Measurements from ENCODE around the gene NPC1. TPM values are rescaled to one million over a fixed set of nuclear protein-coding genes. Genes with fewer than 3 reads are reported as not detected.
A peak's percentile ranks its signal among the peaks of the same experiment; 100 is the strongest.

Gene NPC1
- total RNA-seq, 4 donors from 2014 or later = 35.7 to 99.4 (median 46.2) TPM

GRCh38 chr18:23524213-23524707 lies 62.0 kb downstream of the NPC1 start:
- no peaks in the 10 kb centered on the region for H3K27me3 ChIP-seq
- TF ChIP-seq POLR2A (IDR thresholded peaks at IDR 0.05) (no peak), CTCF (IDR thresholded peaks at IDR 0.05 in 4 of 5, conservative IDR thresholded peaks at IDR 0.05 in 1 of 5) (no peak)
- no peak for ATAC-seq
- DNase-seq = no peak
- intact Hi-C loops (cut with DNase I; ENCODE audit: low total_unique reads) = no loop called here
- in situ Hi-C loops (cut with MboI; ENCODE audit: low sequenced_read_pairs in 4 of 4) = loop anchor here in 1 of 4 donors (25.0 kb wide), 1 partner anchor 288 kb away; no protein-coding TSS in a partner anchor
- H3K27ac ChIP-seq = no peak overlapping the region
- H3K4me3 ChIP-seq = no peak overlapping the region
- peaks cover 4 to 89% of the 10 kb centered on the region in 2 donors for H3K36me3 ChIP-seq
- peaks cover 0 to 7% of the 10 kb centered on the region in 2 donors for H3K4me1 ChIP-seq
- no peaks in the 10 kb centered on the region for H3K9me3 ChIP-seq

- Histone ChIP-seq H3K36me3 (peaks cover 6 to 90% of the 10 kb centered on the region in 2 donors), H3K4me1 (peaks cover 0 to 4% of the 10 kb centered on the region in 2 donors), H3K27me3 (no peaks in the 10 kb centered on the region), H3K27ac (no peak overlapping the region), H3K4me3 (no peak overlapping the region), H3K9me3 (no peaks in the 10 kb centered on the region)
- in situ Hi-C loops (cut with MboI; ENCODE audit: low sequenced_read_pairs in 4 of 4) = loop anchor here in 1 of 4 donors (25.0 kb wide), 1 partner anchor 289 kb away; no protein-coding TSS in a partner anchor
- DNase-seq (no peak), ATAC-seq (peak in 1 of 2 donors; percentile 23)
- intact Hi-C loops (cut with DNase I; ENCODE audit: low total_unique reads) = no loop called here
- TF ChIP-seq CTCF (IDR thresholded peaks at IDR 0.05 in 4 of 5, conservative IDR thresholded peaks at IDR 0.05 in 1 of 5) (no peak), POLR2A (IDR thresholded peaks at IDR 0.05) (no peak)
Observed at GRCh38 chr18:23523429-23524212, 62.7 kb downstream of the NPC1 start.

- Histone ChIP-seq H3K4me1 (no peaks in the 10 kb centered on the region), H3K36me3 (peaks cover 8 to 90% of the 10 kb centered on the region in 2 donors), H3K27me3 (no peaks in the 10 kb centered on the region), H3K4me3 (no peak overlapping the region), H3K27ac (peak overlapping the region in 1 of 4 donors; percentile 32), H3K9me3 (no peaks in the 10 kb centered on the region)
- peak in 1 of 2 donors; percentile 49 for ATAC-seq
- no peak for DNase-seq
- TF ChIP-seq POLR2A (IDR thresholded peaks at IDR 0.05) (no peak), CTCF (IDR thresholded peaks at IDR 0.05 in 4 of 5, conservative IDR thresholded peaks at IDR 0.05 in 1 of 5) (no peak)
- in situ Hi-C loops (cut with MboI; ENCODE audit: low sequenced_read_pairs in 4 of 4) = loop anchor here in 1 of 4 donors (25.0 kb wide), 1 partner anchor 290 kb away; no protein-coding TSS in a partner anchor
- intact Hi-C loops (cut with DNase I; ENCODE audit: low total_unique reads) = no loop called here
Observed at GRCh38 chr18:23521907-23522306, 64.4 kb downstream of the NPC1 start.

- Histone ChIP-seq H3K27me3 (no peaks in the 10 kb centered on the region), H3K36me3 (peaks cover 8 to 86% of the 10 kb centered on the region in 2 donors), H3K9me3 (no peaks in the 10 kb centered on the region), H3K27ac (no peak overlapping the region), H3K4me3 (no peak overlapping the region), H3K4me1 (no peaks in the 10 kb centered on the region)
- intact Hi-C loops (cut with DNase I; ENCODE audit: low total_unique reads) = no loop called here
- TF ChIP-seq CTCF (IDR thresholded peaks at IDR 0.05 in 4 of 5, conservative IDR thresholded peaks at IDR 0.05 in 1 of 5) (no peak), POLR2A (IDR thresholded peaks at IDR 0.05) (no peak)
- DNase-seq (no peak), ATAC-seq (no peak)
- in situ Hi-C loops (cut with MboI; ENCODE audit: low sequenced_read_pairs in 4 of 4) = loop anchor here in 1 of 4 donors (25.0 kb wide), 1 partner anchor 291 kb away; no protein-coding TSS in a partner anchor
Observed at GRCh38 chr18:23521271-23521670, 65.0 kb downstream of the NPC1 start.
